Panc1 (cell line): ENCODE results near the gene STON1. TPM values are rescaled to one million over a fixed set of nuclear protein-coding genes. Genes with fewer than 3 reads are reported as not detected.

ENCODE experiments used
- ATAC-seq: fragments of 200-7000 bp; cut with Tn5 transposase; 2 replicates; pipeline ENCODE4 v1.9.1; 2020; ENCODE audit warnings: mild to moderate bottlenecking, moderate library complexity
- BruUV-seq: library from RNA; stranded (reverse); fragments of 400-500 nt; replicated peaks from 2 replicates; lab custom pipeline; 2021; lab: Mats Ljungman, UMichigan
- CTCF ChIA-PET: fragments of 300-600 bp; sonication (Branson Sonifier 250); formaldehyde crosslinking; loops from one replicate; lab custom pipeline; 2022; ENCODE audit warnings: antibody characterized with exemption; lab: Charles Lee
- POLR2A ChIA-PET: fragments of 300-600 bp; sonication (Branson Sonifier 250); formaldehyde crosslinking; loops from one replicate; lab custom pipeline; 2022; ENCODE audit warnings: antibody characterized with exemption; lab: Charles Lee
- DNase-seq: peaks from one replicate; pipeline ENCODE4 v3.0.0-alpha.2; 2010; ENCODE audit warnings: low read depth, low spot score
- H3K27ac ChIP-seq: 2 replicates; pipeline ENCODE4 v1.5.1; 2011; ENCODE audit warnings: mild to moderate bottlenecking, low read length, inconsistent platforms
- H3K27me3 ChIP-seq: fragments of 200-500 bp; sonication (Bioruptor generic); 2 replicates; pipeline ENCODE4 v1.6.0; 2014; ENCODE audit warnings: low read length, inconsistent platforms; ENCODE audit not compliant: control insufficient read depth, insufficient read depth
- H3K36me3 ChIP-seq: fragments of 200-500 bp; sonication (Bioruptor generic); 2 replicates; pipeline ENCODE4 v1.5.1; 2014; ENCODE audit warnings: inconsistent platforms, mild to moderate bottlenecking, low read length, moderate library complexity; ENCODE audit not compliant: control insufficient read depth, insufficient read depth
- H3K4me1 ChIP-seq: 2 replicates; pipeline ENCODE4 v1.5.1; 2011; ENCODE audit warnings: inconsistent platforms, mild to moderate bottlenecking, low read length, moderate library complexity; ENCODE audit not compliant: control insufficient read depth, insufficient read depth
- H3K4me3 ChIP-seq, 2 experiments: 2 replicates each; pipeline ENCODE4 v1.5.1; 2011 to 2012; ENCODE audit warnings: low read depth in 2 of 2, low read length in 2 of 2, mild to moderate bottlenecking in 2 of 2, inconsistent platforms in 1 of 2, moderate library complexity in 1 of 2
- H3K9me3 ChIP-seq: fragments of 200-500 bp; sonication (Bioruptor generic); 2 replicates; pipeline ENCODE4 v1.5.1; 2014; ENCODE audit warnings: low read depth, mild to moderate bottlenecking, inconsistent platforms, low read length, moderate library complexity; ENCODE audit not compliant: control insufficient read depth, insufficient read depth
- POLR2AphosphoS5 ChIP-seq: IDR thresholded peaks from 2 replicates; pipeline ENCODE4 v1.6.1; 2012; ENCODE audit warnings: mild to moderate bottlenecking, low read depth, low read length, moderate library complexity
- SIN3A ChIP-seq: IDR thresholded peaks from 2 replicates; pipeline ENCODE4 v1.6.1; 2012; ENCODE audit warnings: low read depth, mild to moderate bottlenecking, low read length, moderate library complexity, borderline replicate concordance; ENCODE audit not compliant: insufficient read depth
- TCF7L2 ChIP-seq: IDR thresholded peaks from 2 replicates; pipeline ENCODE4 v1.6.1; 2011; ENCODE audit warnings: mild to moderate bottlenecking, low read depth, low read length, inconsistent platforms
- in situ Hi-C: cut with HindIII; loops from 2 replicates; pipeline ENCODE4 v1.10.0; 2016; ENCODE audit warnings: low sequenced_read_pairs, low pct_unique_long_range_greater_than_20kb
- intact Hi-C: fragments of 100-400 bp; cut with micrococcal nuclease; formaldehyde crosslinking; loops from one replicate; pipeline ENCODE4 v1.10.0; 2022; ENCODE audit not compliant: unreplicated experiment
- total RNA-seq: library from RNA; stranded (reverse); gene quantifications from one replicate; pipeline ENCODE4 v1.2.1, GENCODE V29; 2021; ENCODE audit not compliant: unreplicated experiment
- TF ChIP-seq, protein P1 (sequence below), 2 experiments: IDR thresholded peaks; 2 replicates each; pipeline ENCODE4 v1.6.1; 2011 to 2012; ENCODE audit warnings: low read depth in 2 of 2, control low read depth in 1 of 2, low read length in 1 of 2, mild to moderate bottlenecking in 1 of 2, moderate library complexity in 1 of 2; ENCODE audit not compliant: insufficient read depth in 1 of 2
- TF ChIP-seq, protein P2 (sequence below): fragments of 450-650 bp; IDR thresholded peaks from 2 replicates; pipeline ENCODE4 v1.5.1; 2017; ENCODE audit warnings: mild to moderate bottlenecking

STON1 gene
- total RNA-seq, 1 experiment from 2014 or later: 0.92 TPM

DNA sequence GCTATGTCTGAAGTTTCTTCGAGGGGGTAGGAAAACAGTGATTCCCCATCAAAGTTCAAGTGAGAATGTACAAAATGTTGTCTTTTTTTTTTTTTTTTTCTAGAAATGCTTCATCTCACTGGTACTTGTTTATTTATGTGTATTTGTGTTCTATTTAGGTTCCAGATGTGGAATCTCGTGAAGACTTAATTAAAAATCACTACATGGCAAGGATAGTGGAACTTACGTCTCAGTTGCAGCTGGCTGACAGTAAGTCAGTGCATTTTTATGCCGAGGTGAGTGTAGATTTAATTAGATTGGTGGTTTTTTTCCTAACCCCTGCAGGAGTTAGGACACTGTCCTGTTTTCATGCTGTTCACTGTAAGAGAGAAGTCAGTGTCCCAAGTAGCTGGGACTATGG lies 22.8 kb upstream of the STON1 start:
- no peak for DNase-seq
- Histone ChIP-seq H3K4me3 (no peak overlapping the region), H3K4me1 (no peaks in the 10 kb centered on the region), H3K27ac (no peak overlapping the region), H3K36me3 (peaks cover 5% of the 10 kb centered on the region; the same call in 1 of the 2 replicates), H3K27me3 (no peaks in the 10 kb centered on the region), H3K9me3 (no peaks in the 10 kb centered on the region)
- in situ Hi-C loops (no loop called here), intact Hi-C loops (no loop called here)
- TF ChIP-seq POLR2AphosphoS5 (no peak), TCF7L2 (no peak), SIN3A (no peak)
- TF ChIP-seq, protein P1, sequence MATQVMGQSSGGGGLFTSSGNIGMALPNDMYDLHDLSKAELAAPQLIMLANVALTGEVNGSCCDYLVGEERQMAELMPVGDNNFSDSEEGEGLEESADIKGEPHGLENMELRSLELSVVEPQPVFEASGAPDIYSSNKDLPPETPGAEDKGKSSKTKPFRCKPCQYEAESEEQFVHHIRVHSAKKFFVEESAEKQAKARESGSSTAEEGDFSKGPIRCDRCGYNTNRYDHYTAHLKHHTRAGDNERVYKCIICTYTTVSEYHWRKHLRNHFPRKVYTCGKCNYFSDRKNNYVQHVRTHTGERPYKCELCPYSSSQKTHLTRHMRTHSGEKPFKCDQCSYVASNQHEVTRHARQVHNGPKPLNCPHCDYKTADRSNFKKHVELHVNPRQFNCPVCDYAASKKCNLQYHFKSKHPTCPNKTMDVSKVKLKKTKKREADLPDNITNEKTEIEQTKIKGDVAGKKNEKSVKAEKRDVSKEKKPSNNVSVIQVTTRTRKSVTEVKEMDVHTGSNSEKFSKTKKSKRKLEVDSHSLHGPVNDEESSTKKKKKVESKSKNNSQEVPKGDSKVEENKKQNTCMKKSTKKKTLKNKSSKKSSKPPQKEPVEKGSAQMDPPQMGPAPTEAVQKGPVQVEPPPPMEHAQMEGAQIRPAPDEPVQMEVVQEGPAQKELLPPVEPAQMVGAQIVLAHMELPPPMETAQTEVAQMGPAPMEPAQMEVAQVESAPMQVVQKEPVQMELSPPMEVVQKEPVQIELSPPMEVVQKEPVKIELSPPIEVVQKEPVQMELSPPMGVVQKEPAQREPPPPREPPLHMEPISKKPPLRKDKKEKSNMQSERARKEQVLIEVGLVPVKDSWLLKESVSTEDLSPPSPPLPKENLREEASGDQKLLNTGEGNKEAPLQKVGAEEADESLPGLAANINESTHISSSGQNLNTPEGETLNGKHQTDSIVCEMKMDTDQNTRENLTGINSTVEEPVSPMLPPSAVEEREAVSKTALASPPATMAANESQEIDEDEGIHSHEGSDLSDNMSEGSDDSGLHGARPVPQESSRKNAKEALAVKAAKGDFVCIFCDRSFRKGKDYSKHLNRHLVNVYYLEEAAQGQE (IDR thresholded peaks at IDR 0.05; ENCODE audit: insufficient read depth in 1 of 2, low read depth in 2 of 2, low read length in 1 of 2): no peak
- TF ChIP-seq, protein P2, sequence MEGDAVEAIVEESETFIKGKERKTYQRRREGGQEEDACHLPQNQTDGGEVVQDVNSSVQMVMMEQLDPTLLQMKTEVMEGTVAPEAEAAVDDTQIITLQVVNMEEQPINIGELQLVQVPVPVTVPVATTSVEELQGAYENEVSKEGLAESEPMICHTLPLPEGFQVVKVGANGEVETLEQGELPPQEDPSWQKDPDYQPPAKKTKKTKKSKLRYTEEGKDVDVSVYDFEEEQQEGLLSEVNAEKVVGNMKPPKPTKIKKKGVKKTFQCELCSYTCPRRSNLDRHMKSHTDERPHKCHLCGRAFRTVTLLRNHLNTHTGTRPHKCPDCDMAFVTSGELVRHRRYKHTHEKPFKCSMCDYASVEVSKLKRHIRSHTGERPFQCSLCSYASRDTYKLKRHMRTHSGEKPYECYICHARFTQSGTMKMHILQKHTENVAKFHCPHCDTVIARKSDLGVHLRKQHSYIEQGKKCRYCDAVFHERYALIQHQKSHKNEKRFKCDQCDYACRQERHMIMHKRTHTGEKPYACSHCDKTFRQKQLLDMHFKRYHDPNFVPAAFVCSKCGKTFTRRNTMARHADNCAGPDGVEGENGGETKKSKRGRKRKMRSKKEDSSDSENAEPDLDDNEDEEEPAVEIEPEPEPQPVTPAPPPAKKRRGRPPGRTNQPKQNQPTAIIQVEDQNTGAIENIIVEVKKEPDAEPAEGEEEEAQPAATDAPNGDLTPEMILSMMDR: no peak
- no TSS peak for BruUV-seq
- no peak for ATAC-seq
- CTCF ChIA-PET: no interaction called here
- POLR2A ChIA-PET: no interaction called here

DNA sequence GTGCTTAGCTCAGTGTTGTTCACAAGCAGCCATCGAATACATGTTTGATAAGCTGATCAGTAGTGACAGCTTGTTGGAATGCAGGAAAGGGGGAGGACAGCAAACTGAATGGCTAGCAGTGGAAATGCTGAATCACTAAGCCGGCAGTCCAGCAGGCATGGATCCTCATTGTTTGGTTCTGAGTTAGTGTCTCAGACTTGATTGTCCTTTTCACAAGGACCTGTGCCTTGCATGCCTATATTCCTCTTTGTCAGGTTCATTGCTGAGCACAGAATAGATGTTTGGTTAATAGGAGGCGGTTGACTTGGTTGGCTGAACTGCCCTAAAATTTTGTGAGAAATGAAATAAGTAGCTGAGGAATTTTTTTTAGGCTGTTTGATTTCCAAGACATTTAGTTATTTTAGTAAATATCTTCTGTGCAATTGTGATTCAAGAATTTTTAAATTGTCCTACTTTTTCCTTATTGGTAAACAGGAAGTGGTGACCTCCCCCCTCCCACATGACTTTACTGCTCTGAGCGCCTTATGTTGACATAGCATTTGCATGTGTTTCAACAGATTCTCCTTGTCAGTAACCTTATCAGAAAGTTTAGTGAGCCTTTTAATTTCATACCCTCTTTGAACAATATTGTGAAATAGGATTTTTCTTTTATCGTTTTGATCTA lies 21.4 kb upstream of the STON1 start:
- in situ Hi-C loops: no loop called here
- peaks cover 5% of the 10 kb centered on the region; the same call in 1 of the 2 replicates for H3K36me3 ChIP-seq
- no peak overlapping the region for H3K27ac ChIP-seq

More for the DNA sequence above, 21.4 kb upstream of the STON1 start:
- intact Hi-C loops: no loop called here
- ATAC-seq (no peak), DNase-seq (no peak)
- Histone ChIP-seq H3K9me3 (no peaks in the 10 kb centered on the region), H3K27me3 (no peaks in the 10 kb centered on the region), H3K4me3 (no peak overlapping the region), H3K4me1 (no peaks in the 10 kb centered on the region)
- CTCF ChIA-PET: no interaction called here
- POLR2A ChIA-PET: no interaction called here
- TF ChIP-seq POLR2AphosphoS5 (no peak), SIN3A (no peak), TCF7L2 (no peak)
- TF ChIP-seq, protein P1 (IDR thresholded peaks at IDR 0.05; ENCODE audit: insufficient read depth in 1 of 2, low read depth in 2 of 2, low read length in 1 of 2): no peak
- TF ChIP-seq, protein P2: no peak
- no TSS peak for BruUV-seq
